ENCODE results near the gene CHRM1.
"Not testable (repeated sequence)": the region's sequence is repeated elsewhere in the genome, so short reads cannot be mapped to it uniquely, and the experiment has no call there.

The CHRM1 gene

DNA sequence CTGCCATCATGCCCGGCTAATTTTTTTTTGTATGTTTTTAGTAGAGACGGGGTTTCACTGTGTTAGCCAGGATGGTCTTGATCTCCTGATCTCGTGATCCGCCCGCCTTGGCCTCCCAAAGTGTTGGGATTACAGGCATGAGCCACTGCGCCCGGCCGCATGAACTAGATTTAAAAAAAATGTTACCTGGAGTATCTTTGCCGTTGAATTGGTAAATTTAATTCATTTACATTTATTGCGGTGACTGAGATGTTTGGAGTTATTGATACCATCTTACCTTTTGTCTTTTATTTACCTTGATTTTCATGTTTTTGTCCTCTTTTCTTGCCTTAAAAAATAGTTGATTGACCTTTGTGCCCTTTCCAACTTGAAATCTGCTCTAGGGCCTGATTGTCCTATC is 24.4 kb upstream of the CHRM1 start:
- not testable (repeated sequence) for H3K36me3 ChIP-seq (ENCODE audit: control insufficient read depth, insufficient read depth, low read length); H3K27ac ChIP-seq (ENCODE audit: low read depth, low read length, severe bottlenecking); H3K4me1 ChIP-seq (ENCODE audit: control insufficient read depth, insufficient read depth, low read length, poor library complexity, severe bottlenecking); H3K4me3 ChIP-seq (ENCODE audit: extremely low read depth, insufficient read depth, low read length, poor library complexity, severe bottlenecking); H3K9me3 ChIP-seq (ENCODE audit: control insufficient read depth, low read length)
- WGBS, 2 experiments (ENCODE audit: insufficient coverage in 2 of 2) = 100% methylated on average over 7 of the region's 10 CpGs; no CpG with 5 or more reads in 1 of the 2 experiments

DNA sequence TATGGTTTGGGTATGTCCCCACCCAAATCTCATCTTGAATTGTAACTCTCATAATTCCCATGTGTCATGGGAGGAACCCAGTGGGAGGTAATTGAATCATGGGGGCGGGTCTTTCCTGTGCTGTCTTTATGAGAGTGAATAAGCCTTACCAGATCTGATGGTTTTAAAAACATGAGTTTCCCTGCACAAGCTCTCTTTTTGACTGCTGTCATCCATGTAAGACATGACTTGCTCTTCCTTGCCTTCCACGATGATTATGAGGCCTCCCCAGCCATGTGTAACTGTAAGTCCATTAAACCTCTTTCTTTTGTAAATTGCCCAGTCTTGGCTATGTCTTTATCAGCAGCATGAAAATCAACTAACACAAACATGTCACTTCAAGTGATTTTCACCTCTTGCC is 16.4 kb upstream of the CHRM1 start:
- WGBS, 2 experiments (ENCODE audit: insufficient coverage in 2 of 2) = 79 to 82% methylated on average over 1 to 2 of the region's 2 CpGs
- H3K27ac ChIP-seq (ENCODE audit: low read depth, low read length, severe bottlenecking); H3K4me1 ChIP-seq (ENCODE audit: control insufficient read depth, insufficient read depth, low read length, poor library complexity, severe bottlenecking); H3K36me3 ChIP-seq (ENCODE audit: control insufficient read depth, insufficient read depth, low read length); H3K4me3 ChIP-seq (ENCODE audit: extremely low read depth, insufficient read depth, low read length, poor library complexity, severe bottlenecking); H3K9me3 ChIP-seq (ENCODE audit: control insufficient read depth, low read length): not testable (repeated sequence)

DNA sequence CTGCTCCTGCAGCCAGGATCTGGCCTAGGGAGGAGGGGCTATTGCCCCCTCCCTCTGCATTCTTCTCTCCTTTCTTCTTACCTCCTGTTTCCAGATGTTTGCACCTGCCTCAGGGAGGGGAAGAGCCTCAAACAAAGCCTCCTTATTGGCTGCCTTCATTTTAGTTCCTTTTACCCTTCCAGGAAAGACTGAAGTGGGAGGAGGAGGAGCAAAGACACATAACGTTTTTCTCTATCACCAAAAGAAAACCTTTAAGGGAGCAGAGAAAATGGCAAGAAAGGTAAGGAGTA is 13.3 kb upstream of the CHRM1 start:
- Histone ChIP-seq H3K9me3 (ENCODE audit: control insufficient read depth, low read length) (no peaks in the 10 kb centered on the region), H3K27ac (ENCODE audit: low read depth, low read length, severe bottlenecking) (no peak overlapping the region), H3K4me3 (ENCODE audit: extremely low read depth, insufficient read depth, low read length, poor library complexity, severe bottlenecking) (no peak overlapping the region), H3K4me1 (ENCODE audit: control insufficient read depth, insufficient read depth, low read length, poor library complexity, severe bottlenecking) (no peaks in the 10 kb centered on the region), H3K36me3 (ENCODE audit: control insufficient read depth, insufficient read depth, low read length) (no peaks in the 10 kb centered on the region)
- no CpG with 5 or more reads among the region's 1 CpG for WGBS, 2 experiments (ENCODE audit: insufficient coverage in 2 of 2)

DNA sequence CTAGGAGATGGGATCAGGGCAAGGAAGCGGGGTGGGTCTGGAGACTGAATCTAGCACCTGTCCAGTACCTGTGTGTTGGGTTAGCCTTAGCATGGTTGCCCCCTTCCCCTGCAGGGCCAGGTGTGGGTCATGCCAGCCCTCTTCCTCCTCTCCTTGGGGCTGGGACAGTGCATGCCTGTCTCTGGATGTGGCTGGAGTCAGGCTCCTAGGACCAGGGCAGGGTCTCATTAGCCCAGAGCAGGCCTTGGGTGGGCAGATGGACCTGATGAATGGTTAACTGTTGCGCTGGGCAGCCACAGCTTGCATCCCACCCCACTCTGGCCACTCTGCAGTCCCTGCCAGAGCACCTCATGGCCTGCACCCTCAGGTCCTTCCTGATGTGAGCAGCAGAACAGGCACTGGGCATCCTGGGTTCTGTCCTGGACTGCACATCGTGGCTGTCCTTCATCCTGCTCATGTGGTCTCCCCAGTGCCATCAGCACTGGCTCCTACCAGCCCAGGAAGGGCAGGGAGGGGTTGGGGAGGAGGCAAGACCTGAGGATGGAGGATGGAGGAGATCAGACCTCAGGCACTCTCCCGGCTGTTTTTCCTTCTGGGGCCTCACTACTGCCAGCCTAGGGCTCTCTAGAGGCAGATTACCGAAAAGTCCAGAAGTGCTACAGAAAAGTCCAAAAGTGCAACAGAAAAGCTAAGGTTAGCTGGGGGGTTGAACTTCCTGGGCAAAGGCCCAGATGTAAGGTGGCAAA is 12.8 kb upstream of the CHRM1 start:
- H3K9me3 ChIP-seq (ENCODE audit: control insufficient read depth, low read length) = no peaks in the 10 kb centered on the region
- no peaks in the 10 kb centered on the region for H3K36me3 ChIP-seq (ENCODE audit: control insufficient read depth, insufficient read depth, low read length)
- H3K27ac ChIP-seq (ENCODE audit: low read depth, low read length, severe bottlenecking) = no peak overlapping the region
- no peak overlapping the region for H3K4me3 ChIP-seq (ENCODE audit: extremely low read depth, insufficient read depth, low read length, poor library complexity, severe bottlenecking)
- WGBS, 2 experiments (ENCODE audit: insufficient coverage in 2 of 2) = 85 to 87% methylated on average over 3 to 4 of the region's 5 CpGs
- no peaks in the 10 kb centered on the region for H3K4me1 ChIP-seq (ENCODE audit: control insufficient read depth, insufficient read depth, low read length, poor library complexity, severe bottlenecking)

DNA sequence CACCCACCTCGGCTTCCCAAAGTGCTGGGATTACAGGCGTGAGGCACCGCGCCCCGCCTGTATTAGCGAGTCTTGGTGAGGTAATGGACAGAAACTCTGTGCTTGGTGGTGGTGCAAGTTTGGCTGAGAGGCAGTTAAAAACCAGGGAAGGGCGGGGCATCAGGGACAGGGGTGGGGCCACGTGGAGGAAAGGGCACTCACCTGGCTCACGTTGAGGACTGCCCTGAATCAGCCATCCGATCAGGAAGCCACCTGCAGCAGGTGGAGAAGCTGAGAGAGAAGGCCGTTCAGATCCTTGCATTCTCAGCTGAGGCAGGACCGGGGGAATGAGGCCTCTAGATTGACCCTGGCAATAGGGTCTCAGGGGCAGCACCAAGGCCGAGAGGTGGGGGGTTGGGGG is 12.1 kb upstream of the CHRM1 start:
- 79 to 89% methylated on average over 12 to 13 of the region's 13 CpGs for WGBS, 2 experiments (ENCODE audit: insufficient coverage in 2 of 2)
- no peaks in the 10 kb centered on the region for H3K36me3 ChIP-seq (ENCODE audit: control insufficient read depth, insufficient read depth, low read length)
- no peaks in the 10 kb centered on the region for H3K4me1 ChIP-seq (ENCODE audit: control insufficient read depth, insufficient read depth, low read length, poor library complexity, severe bottlenecking)
- no peak overlapping the region for H3K27ac ChIP-seq (ENCODE audit: low read depth, low read length, severe bottlenecking)
- no peak overlapping the region for H3K4me3 ChIP-seq (ENCODE audit: extremely low read depth, insufficient read depth, low read length, poor library complexity, severe bottlenecking)
- no peaks in the 10 kb centered on the region for H3K9me3 ChIP-seq (ENCODE audit: control insufficient read depth, low read length)

DNA sequence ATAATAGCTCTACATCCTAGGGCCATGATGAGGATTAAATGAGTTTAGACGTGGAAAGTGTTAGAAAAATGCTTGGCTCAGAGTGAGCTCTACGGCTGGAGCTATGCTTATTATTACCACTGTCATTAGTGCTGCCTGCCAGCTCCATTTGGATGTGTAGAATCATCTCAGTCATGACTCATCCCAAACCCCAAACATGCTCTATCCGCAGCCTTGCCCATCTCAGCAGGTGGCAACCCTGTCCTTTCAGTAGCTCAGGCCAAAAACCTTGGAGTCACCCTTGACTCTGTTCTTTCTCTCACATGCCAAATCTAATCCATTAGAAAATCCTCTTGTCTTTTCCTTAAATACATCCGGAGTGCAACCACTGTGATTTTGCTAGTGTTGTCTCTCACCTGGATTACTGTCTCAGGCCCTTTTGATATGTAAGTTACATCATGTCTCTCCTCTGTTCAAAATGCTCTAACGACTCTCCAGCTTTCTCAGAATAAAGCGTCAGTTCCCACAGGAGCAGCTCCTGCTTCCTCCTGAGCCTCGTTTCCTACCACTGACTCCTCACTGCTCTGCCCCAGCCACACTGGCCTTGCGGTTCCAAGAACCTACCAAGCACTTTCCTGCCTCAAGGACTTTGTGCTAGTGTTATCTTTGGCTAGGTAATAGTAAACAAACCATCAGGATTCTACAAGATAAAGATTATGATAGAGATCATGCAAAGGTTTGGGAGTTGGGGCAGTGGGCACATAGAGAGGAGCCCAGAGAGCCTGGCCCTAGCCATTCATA is 10.5 kb upstream of the CHRM1 start:
- Histone ChIP-seq H3K4me3 (ENCODE audit: extremely low read depth, insufficient read depth, low read length, poor library complexity, severe bottlenecking) (no peak overlapping the region), H3K9me3 (ENCODE audit: control insufficient read depth, low read length) (no peaks in the 10 kb centered on the region), H3K4me1 (ENCODE audit: control insufficient read depth, insufficient read depth, low read length, poor library complexity, severe bottlenecking) (no peaks in the 10 kb centered on the region), H3K36me3 (ENCODE audit: control insufficient read depth, insufficient read depth, low read length) (no peaks in the 10 kb centered on the region), H3K27ac (ENCODE audit: low read depth, low read length, severe bottlenecking) (no peak overlapping the region)
- WGBS, 2 experiments (ENCODE audit: insufficient coverage in 2 of 2) = 30 to 47% methylated on average over 2 to 6 of the region's 8 CpGs

DNA sequence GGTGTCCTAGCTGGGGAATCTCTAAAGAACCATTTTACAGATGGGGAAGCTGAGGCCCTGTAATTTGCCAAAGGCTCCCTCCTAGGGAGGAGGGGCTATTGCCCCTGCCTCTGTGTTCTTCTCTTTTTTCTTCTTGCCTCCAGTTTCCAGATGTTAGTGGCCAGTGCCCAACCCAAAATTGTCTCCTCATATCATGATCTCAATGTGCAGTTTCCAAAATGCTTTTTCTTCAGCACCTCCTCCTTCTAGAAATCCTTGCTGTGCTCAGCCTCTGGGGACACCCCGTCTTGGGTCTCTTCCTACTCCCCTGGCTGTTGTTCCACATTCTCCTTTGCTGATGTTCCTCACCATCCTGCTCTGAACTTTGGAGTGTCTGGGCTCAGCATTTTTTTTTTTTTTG is 9.5 kb upstream of the CHRM1 start:
- Histone ChIP-seq H3K27ac (ENCODE audit: low read depth, low read length, severe bottlenecking) (no peak overlapping the region), H3K9me3 (ENCODE audit: control insufficient read depth, low read length) (no peaks in the 10 kb centered on the region), H3K4me1 (ENCODE audit: control insufficient read depth, insufficient read depth, low read length, poor library complexity, severe bottlenecking) (peaks cover 3% of the 10 kb centered on the region), H3K36me3 (ENCODE audit: control insufficient read depth, insufficient read depth, low read length) (no peaks in the 10 kb centered on the region), H3K4me3 (ENCODE audit: extremely low read depth, insufficient read depth, low read length, poor library complexity, severe bottlenecking) (no peak overlapping the region)
- WGBS, 2 experiments (ENCODE audit: insufficient coverage in 2 of 2) = 100% methylated on average over 1 of the region's 1 CpG

DNA sequence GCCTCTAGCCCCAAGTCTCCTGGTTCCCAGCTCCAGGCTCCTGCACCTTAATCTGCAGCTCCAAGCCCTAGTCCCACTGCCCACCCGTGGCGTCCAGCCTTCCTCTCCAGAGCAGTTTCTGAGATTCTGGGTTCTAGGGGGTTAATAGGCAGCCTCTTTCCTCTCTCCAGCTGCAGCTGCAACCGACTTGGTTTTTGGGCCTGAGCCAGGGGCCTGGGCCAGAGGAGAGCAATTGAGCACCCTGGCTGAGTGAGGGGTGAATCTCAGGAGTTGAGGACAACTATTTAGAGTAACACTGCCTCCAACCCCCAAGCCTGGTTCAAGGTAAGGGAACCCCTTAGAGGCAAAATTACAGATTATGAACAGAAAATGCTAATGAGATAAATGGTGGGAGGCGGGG is 9.0 kb upstream of the CHRM1 start:
- Histone ChIP-seq H3K9me3 (ENCODE audit: control insufficient read depth, low read length) (no peaks in the 10 kb centered on the region), H3K27ac (ENCODE audit: low read depth, low read length, severe bottlenecking) (no peak overlapping the region), H3K4me1 (ENCODE audit: control insufficient read depth, insufficient read depth, low read length, poor library complexity, severe bottlenecking) (peaks cover 8% of the 10 kb centered on the region), H3K4me3 (ENCODE audit: extremely low read depth, insufficient read depth, low read length, poor library complexity, severe bottlenecking) (no peak overlapping the region), H3K36me3 (ENCODE audit: control insufficient read depth, insufficient read depth, low read length) (no peaks in the 10 kb centered on the region)
- 82 to 100% methylated on average over 1 of the region's 4 CpGs for WGBS, 2 experiments (ENCODE audit: insufficient coverage in 2 of 2)

DNA sequence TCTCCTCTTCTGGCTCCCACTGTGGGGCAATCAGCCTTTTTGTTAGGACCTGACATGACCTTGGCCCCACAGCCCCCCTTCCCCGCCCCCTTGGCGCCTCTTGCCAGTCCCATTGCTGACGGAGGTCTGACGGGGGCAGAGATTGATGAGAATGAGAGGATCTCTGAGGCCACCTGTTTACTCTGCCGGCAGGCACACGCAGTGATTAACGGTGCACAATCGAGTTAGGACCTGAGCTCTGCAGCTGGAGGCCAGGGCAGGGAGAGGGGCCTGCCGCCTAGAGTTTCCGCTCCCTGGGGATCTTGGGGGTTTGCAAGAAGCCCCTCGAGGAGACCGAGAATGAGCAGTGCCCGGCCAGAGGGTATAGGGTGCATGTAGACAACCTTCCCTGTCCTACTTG is 6.8 kb upstream of the CHRM1 start:
- WGBS, 2 experiments (ENCODE audit: insufficient coverage in 2 of 2) = 27 to 44% methylated on average over 6 of the region's 13 CpGs
- H3K36me3 ChIP-seq (ENCODE audit: control insufficient read depth, insufficient read depth, low read length) = no peaks in the 10 kb centered on the region
- no peaks in the 10 kb centered on the region for H3K9me3 ChIP-seq (ENCODE audit: control insufficient read depth, low read length)
- no peak overlapping the region for H3K27ac ChIP-seq (ENCODE audit: low read depth, low read length, severe bottlenecking)
- peaks cover 8% of the 10 kb centered on the region for H3K4me1 ChIP-seq (ENCODE audit: control insufficient read depth, insufficient read depth, low read length, poor library complexity, severe bottlenecking)
- no peak overlapping the region for H3K4me3 ChIP-seq (ENCODE audit: extremely low read depth, insufficient read depth, low read length, poor library complexity, severe bottlenecking)

DNA sequence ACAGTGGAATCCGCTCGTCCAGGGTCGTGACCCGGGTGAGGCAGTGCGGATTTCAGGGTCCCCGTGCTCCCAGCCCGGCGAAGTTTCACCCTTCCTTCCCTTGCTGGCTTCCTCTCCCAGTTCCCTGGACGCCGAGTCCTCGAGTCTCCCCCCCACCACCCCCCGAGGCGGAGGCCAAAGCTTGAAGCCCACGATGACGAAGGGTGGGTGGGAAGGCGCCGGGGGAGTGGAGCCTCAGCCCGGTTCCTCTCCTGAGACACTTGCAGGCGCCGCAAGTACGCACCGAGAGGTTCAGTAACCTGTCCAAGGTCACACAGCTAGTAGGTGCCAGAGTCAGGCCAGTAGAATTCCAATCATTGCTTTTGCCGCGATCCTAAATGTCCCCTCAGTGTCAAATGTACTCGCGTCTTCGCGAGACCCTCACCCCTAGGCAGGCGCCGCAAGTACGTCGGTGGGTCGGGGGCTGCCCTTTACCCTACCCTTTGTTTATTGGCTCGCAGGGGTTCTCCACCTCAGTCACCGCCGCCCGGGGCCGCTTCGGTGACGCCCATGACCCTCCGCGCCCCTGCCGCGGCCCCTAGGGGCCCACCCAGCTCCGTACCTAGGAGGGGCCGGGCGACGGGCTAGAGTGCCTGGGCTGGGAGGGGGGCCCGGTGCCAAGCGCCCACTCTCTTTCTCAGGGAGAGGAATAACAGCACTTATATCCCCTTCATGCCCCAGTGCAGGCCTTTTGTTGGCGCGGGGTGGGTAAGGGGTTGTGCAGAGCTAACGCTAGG is 5.7 kb upstream of the CHRM1 start:
- H3K9me3 ChIP-seq (ENCODE audit: control insufficient read depth, low read length) = no peaks in the 10 kb centered on the region
- peaks cover 8% of the 10 kb centered on the region for H3K4me1 ChIP-seq (ENCODE audit: control insufficient read depth, insufficient read depth, low read length, poor library complexity, severe bottlenecking)
- WGBS, 2 experiments (ENCODE audit: insufficient coverage in 2 of 2) = 6 to 9% methylated on average over 28 to 38 of the region's 53 CpGs
- peak overlapping the region; percentile 28 for H3K4me3 ChIP-seq (ENCODE audit: extremely low read depth, insufficient read depth, low read length, poor library complexity, severe bottlenecking)
- H3K36me3 ChIP-seq (ENCODE audit: control insufficient read depth, insufficient read depth, low read length) = no peaks in the 10 kb centered on the region
- no peak overlapping the region for H3K27ac ChIP-seq (ENCODE audit: low read depth, low read length, severe bottlenecking)
